Measurements from ENCODE around the gene VIL1.

Gene VIL1

DNA sequence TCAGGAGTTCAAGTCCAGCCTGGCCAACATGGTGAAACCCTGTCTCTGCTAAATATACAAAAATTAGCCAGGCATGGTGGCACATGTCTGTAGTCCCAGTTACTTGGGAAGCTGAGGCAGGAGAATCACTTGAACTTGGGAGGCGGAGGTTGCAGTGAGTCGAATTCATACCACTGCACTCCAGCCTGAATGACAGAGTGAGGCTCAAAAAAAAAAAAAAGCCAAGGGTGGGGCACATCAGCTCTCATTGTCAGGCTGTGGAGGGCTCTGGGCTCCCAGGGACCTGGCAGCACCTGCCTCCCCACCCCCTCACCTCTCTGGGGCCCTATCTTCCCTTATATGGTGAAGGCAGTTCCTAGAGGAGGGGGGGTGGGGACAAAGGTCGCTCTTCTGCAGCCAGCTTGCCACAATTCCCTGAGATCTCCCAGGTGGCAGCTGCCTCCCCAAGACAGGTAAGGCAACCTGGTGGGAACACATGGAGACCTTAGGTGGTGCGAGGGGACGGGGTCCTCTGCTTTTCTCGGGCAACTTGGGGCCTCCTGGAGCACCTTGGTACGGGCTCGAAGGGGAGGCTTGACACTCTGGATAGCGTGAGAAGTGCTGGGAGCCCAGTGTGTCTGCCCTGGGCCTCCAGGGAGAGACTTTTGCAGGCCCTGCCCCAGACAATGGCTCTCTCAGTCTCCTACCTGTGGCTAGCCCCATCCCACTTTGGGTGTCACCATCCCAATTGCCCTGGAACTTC is at the start of gene VIL1:
Gene VIL1 (plus strand): TSS at position 407 of the 742 bp plus-strand sequence. CDS start 4,656 bp downstream, outside the sequence.
- no peak for DNase-seq (ENCODE audit: low spot score)

DNA sequence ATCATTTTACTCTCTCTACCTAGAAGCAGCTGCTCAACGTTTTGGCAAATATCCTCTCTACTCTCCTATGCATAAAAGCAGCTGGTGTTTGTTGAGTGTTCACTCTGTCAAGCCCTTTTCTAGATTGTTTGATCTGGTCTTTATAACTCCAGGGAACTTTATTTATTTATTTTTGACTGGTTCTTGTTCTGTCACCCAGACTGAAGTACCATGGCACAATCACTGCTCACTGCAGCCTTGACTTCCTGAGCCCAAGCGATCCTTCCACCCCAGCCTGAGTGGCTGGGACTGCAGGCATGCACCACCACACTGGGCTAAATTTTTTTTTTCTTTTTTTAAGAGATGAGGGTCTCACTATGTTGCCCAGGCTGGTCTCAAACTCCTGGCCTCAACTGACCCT is 49.6 kb upstream of the VIL1 start:
- no peak for DNase-seq (ENCODE audit: low spot score)

DNA sequence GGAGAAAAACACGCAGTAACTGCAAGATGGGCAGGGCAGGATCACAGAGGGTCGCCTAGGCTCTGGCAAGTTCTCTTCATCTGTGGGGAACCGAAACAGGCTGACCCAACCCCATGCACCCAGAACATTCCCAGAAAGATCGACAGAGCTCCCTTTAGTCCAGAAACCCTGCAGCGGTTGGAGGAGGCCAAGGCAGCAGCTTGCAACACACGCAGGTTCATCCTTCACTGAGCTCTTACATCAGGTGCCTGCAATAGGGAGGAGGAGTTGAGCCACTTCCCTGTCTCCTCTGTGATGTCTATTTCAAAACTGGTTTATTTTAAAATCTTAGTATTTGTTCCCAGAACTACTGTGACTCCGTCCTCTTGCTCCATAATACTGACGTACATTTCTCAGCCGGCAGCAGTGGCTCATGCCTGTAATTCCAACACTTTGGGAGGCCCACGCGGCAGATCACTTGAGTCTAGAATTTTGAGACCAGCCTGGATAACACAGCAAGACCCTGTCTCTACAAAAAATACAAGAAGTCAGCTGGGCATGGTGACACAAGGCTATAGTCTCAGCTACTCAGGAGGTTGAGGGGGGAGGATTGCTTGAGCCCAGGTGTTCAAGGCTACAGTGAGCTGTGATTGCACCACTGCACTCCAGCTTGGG is 48.4 kb upstream of the VIL1 start:
- no peak for DNase-seq (ENCODE audit: low spot score)

DNA sequence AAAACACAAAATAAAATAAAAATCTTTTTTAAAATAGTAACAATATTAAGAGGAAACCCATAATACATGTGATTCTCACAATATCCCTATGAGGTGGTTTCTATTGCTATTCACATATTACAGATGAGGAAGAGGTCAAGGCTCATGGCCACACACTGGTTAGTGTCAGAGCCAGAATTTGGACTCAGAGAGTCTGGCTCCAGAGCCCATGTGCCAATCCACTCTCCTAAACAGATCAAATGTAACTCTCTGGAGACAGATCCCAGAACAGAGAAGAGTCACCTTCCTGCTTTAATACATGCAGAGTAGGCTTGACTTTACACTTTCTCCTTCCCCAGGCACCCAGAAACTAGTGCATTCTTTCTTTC is 47.0 kb upstream of the VIL1 start:
- DNase-seq (ENCODE audit: low spot score): no peak

DNA sequence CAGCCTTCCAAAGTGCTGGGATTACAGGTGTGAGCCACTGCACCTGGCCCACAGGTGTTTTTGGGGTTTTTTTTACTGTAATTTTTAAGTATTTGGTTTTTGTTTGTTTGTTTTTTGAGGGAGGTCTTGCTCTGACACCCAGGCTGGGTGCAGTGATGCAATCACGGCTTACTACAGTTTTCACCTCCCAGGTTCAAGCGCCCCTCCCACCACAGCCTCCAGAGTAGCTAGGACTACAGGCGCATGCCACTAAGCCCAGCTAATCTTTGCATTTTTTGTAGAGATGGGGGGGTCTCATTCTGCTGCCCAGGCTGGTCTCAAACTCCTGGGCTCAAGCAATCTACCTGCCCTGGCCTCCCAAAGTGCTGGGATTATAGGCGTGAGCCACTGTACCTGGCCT is 44.1 kb upstream of the VIL1 start:
- no peak for DNase-seq (ENCODE audit: low spot score)

DNA sequence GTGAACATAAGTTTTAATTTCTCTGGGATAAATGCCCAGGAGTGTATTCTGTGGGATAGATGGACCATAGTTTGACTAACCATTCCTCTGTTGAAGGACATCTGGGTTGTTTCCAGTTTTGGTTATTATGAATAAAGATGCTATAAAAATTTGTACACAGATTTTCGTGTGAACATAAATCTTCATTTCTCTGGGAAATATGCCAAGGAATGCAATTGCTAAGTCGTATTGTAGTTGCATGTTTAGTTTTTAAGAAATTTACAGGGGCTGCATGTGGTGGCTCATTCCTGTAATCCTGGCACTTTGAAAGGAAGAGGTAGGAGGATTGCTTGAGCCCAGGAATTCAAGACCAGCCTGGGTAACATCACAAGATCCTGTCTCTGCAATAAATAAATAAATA is 43.7 kb upstream of the VIL1 start:
- no peak for DNase-seq (ENCODE audit: low spot score)

DNA sequence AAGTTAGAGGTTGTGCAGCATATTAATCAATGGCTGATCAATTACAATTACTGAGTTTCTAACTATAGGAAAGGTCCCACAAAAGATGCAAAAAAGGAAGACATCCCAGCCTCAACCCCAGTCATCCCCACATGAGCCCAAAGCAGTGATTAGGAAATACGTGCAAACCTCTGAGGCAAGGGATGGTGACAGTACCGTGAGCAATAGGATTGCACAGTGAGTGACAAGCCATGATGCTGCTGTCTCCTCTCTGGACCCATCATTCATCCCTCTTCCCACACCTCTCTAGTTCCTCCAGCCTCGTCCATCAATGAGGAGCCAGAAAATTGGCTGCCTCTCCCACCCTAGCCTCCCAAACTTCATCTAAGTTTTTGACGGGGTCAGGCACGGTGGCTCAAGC is 40.9 kb upstream of the VIL1 start:
- DNase-seq (ENCODE audit: low spot score): no peak

DNA sequence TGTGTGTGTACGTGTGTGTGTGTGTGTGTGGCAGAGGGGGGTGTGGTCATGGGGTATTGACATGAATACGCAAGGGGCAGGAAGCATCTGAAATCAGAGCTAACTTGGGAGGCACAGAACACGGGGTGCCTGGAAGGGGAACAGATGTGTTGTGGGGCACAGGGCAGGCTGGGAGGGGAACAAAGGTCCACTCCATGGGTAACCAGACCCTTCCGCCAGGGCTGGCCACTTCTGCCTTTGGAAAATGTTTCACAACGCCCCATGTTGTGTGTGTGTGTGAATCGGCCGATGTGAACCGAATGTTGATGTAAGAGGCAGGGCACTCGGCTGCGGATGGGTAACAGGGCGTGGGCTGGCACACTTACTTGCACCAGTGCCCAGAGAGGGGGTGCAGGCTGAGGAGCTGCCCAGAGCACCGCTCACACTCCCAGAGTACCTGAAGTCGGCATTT is 37.0 kb upstream of the VIL1 start, which contains the start of gene SLC11A1:
Gene SLC11A1 (plus strand): TSS at position 358 of the 451 bp plus-strand sequence. CDS start 96 bp downstream, outside the sequence.
- DNase-seq (ENCODE audit: low spot score): no peak

DNA sequence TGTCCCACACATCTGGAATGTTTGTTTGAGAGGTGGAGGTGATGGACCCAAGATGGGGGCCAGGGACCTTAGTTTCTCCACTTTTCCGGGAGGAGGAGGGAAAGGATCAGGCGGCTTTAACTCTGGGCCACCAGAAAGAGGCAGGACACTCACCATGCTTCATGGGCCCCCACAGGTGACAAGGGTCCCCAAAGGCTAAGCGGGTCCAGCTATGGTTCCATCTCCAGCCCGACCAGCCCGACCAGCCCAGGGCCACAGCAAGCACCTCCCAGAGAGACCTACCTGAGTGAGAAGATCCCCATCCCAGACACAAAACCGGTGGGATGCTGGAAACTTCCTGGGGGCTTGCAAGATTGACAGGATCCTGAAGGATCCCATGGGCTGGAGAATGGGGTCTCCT is 36.1 kb upstream of the VIL1 start:
- DNase-seq (ENCODE audit: low spot score): no peak

DNA sequence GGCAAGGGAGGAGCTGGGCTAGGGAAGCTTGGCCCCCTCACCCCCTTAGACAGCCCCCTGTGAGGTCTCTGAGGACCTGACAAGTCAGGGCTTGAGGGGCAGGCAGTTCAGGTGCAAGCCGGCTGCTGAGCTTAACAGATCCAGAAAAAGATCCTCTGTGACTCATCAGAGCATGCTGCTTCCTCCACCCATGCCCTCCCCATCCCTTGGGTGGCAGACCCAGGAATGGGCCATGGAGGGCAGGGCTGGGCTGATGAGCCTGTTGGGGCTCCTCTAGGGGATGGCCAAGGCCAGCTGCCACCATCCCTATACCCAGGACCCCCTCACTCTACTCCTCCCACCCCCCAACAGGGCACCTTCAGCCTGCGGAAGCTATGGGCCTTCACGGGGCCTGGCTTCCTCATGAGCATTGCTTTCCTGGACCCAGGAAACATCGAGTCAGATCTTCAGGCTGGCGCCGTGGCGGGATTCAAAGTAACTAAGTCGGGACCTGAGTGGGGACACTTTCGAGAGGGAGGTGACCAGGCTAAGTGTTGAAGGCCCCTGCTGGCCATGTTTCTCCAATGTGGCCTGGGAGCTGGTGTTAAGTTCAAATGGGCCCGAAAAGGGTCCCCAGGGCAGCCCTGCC is 34.9 kb upstream of the VIL1 start:
- DNase-seq (ENCODE audit: low spot score): no peak

DNA sequence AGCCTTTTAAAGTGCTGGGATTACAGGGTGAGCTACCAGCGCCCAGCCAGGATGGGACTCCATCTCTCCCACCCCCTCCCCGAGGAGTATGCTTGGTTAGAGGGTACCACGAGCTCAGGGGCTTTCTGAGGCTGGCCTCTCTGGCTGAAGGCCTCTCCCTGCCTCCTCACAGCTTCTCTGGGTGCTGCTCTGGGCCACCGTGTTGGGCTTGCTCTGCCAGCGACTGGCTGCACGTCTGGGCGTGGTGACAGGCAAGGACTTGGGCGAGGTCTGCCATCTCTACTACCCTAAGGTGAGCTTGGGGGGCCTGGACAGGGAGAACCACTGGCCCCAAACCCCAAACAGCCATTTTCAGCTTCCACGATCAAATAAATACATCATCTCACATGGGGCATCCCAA is 33.9 kb upstream of the VIL1 start:
- DNase-seq (ENCODE audit: low spot score): no peak

DNA sequence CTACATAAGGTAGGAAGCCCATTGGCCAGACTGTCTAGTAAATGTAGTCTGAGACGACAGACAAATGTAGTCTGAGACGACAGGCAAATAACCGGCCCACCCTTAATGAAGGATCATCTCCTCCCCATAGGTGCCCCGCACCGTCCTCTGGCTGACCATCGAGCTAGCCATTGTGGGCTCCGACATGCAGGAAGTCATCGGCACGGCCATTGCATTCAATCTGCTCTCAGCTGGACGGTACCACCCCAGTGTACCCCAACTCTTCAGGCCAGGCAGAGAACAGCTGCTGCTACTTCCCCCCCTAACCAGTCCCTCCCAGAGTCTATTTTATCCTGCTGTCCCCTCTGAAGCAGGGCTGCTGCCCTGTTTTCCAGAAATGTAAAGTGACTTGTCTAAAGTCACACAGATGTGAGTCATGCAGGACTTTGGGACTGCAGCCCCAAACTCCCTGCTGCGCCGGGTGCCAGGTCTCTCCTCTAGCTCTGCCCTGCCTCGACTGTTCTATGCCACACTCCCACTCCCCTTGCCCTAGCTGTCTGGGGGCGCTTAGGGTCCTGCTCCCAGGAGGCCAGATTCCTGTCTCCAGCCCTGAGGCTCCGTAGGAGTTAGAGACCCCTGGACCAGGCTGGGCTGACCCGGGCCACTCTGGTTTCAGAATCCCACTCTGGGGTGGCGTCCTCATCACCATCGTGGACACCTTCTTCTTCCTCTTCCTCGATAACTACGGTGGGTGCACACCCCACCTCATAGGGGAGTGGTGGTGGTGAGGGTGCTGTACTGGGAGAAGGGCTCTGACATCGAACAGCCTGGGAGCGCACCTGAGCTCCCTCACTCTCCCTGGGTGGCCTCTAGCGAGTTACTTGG is 32.2 kb upstream of the VIL1 start:
- DNase-seq (ENCODE audit: low spot score): no peak

DNA sequence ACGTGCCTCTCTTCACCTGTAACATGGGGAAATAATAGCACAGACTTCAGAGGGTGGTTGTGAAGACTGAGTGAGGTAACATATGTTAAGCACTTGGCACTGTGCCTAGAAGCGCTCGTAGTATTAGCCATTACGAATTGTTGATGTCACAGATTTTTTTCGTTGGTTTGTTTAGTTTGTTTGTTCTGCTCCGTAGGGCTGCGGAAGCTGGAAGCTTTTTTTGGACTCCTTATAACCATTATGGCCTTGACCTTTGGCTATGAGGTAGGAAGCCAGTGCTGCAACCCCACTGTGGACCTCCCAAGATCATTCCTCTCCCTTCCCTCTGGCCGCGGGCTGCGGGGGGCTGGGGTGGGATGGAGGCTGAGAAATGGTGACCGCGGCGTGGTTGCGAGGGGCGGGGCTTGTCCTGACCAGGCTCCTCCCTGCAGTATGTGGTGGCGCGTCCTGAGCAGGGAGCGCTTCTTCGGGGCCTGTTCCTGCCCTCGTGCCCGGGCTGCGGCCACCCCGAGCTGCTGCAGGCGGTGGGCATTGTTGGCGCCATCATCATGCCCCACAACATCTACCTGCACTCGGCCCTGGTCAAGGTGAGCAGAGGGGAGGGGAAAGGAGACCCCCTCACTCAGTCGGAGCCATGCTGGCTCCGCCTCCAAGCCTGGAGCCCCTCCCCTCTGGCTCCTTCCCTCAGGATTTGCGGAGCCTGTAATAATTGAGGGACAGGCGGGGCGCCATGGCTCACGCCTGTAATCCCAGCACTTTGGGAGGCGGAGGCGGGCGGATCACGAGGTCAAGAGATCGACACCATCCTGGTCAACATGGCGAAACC is 31.3 kb upstream of the VIL1 start:
- peak; percentile 82 for DNase-seq (ENCODE audit: low spot score)

DNA sequence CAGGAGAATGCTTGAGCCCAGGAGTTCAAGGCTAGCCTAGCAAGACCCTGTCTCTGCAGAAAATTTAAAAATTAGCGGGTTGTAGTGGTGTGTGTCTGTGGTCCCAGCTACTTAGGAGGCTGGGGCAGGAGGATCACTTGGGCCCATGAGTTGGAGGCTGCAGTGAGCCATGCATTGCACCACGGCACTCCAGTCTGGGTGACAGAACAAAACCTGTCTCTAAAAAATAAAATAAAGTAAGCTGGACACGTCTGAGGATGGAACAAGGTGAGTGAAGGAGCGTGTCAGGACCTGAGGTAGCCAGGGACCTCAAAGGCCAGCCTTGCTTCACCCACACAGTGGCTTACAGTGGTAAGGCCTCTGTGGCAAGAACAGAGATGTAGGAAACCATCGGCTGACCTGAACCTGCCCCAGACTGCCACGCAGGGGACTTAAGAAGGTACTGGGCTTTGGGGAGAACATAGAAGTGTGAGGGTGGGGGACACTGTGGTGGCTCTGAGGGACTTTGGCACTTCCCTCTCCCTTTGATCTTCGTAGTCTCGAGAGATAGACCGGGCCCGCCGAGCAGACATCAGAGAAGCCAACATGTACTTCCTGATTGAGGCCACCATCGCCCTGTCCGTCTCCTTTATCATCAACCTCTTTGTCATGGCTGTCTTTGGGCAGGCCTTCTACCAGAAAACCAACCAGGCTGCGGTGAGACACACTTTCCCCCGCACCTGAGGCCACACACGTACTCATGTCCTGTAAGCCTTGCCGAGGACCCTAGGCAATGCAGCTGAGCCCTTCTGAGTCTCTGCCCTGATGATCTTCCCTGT is 29.4 kb upstream of the VIL1 start:
- no peak for DNase-seq (ENCODE audit: low spot score)

DNA sequence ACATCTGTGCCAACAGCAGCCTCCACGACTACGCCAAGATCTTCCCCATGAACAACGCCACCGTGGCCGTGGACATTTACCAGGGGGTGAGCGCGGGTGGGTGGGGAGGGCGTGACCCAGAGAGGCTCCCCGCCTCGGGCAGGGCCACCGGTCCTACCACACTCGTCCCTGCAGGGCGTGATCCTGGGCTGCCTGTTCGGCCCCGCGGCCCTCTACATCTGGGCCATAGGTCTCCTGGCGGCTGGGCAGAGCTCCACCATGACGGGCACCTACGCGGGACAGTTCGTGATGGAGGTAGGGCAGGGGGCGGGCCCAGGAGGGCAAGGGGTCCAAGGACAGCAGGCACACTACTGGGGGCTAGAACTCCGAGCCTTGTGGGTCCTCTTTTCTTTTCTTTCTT is 27.7 kb upstream of the VIL1 start:
- DNase-seq (ENCODE audit: low spot score): no peak

DNA sequence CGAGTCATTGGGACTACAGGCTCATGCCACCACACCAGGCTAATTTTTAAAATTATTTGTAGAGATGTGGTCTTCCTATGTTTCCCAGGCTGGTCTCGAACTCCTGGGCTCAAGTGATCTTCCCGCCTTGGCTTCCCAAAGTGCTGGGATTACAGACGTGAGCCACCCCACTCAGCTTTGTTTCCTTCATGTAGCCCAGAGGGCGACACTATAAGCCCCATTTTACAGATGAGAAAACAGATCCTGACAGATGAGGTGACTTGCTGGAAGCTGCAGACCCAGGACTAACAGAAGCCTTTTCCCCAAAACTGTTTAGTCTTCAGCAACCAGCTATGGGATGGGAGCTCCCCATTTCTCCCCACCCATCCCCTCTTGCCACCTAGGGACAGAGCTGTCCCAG is 26.5 kb upstream of the VIL1 start:
- DNase-seq (ENCODE audit: low spot score): no peak

DNA sequence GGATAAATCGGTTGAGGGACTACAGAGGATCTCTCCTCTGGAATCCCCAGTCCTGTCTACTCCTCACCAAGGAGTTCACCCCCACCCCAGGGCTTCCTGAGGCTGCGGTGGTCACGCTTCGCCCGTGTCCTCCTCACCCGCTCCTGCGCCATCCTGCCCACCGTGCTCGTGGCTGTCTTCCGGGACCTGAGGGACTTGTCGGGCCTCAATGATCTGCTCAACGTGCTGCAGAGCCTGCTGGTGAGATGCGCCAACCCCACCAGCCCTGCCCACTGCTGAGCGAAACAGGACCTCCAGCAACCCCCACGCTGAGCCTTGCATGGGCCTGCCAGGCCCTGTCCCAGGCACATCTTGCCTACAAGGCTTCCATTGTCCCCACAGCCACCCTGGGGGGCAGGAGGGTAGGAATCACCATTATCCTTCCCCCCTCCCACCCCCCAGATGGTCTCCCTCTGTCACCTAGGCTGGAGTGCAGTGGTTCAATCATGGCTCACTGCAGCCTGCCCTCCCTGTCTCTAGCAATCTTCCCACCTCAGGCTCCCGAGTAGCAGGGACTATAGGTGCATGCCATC is 25.9 kb upstream of the VIL1 start:
- no peak for DNase-seq (ENCODE audit: low spot score)

DNA sequence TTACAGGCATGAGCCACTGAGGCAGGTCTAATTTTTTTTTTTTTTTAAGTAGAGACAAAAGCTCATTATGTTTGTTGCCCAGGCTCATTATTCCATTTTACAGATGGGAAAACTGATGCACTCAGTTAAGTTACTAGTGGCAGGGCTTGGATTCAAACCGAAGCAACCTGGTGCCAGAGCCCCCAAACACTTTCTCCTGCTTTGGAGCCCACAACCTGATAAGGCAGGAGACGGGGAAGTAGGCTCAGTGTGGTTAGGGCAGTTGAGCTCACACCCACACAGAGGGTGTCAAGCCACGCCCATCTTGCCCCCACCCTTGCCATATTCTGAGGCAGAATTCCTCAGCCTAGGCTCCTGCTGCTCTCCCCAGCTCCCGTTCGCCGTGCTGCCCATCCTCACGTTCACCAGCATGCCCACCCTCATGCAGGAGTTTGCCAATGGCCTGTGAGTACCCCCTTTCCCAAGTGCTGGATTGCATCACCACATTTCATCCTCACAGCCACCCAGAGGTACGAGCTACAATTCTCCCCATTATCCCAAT is 25.1 kb upstream of the VIL1 start:
- no peak for DNase-seq (ENCODE audit: low spot score)

DNA sequence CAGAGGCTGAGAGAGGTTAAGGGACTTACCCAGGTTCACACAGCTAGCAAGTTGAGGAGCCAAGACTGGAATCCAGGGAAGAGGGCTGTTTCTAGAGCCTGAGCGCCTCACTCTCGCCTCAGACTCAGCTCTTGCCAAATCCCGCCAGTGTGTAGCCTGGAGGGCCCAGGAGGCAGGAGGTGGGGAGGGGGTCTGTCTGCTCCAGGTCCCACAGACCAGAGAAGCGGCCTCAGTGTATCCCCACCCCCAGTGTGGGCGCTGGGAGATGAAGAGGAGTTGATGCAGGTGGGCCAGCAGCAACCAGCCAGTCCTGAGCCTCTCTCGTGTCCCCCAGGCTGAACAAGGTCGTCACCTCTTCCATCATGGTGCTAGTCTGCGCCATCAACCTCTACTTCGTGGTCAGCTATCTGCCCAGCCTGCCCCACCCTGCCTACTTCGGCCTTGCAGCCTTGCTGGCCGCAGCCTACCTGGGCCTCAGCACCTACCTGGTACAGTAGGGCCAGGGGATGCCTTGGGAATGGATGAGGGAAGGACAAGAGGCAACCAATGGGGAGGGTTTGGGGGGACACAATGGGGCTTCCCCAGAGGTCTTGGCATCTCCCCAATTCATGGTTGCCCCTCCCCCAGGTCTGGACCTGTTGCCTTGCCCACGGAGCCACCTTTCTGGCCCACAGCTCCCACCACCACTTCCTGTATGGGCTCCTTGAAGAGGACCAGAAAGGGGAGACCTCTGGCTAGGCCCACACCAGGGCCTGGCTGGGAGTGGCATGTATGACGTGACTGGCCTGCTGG is 24.4 kb upstream of the VIL1 start:
- DNase-seq (ENCODE audit: low spot score): no peak

All from ecto neural progenitor cell (in vitro differentiated cells).